Keratinocyte (primary cell): Measurements from ENCODE around the gene RBM8A.

Experiments used
- CTCF ChIP-seq, 3 experiments: IDR thresholded peaks in 1 of 3; conservative IDR thresholded peaks in 1 of 3; optimal IDR thresholded peaks in 1 of 3; 2 replicates in 2 of 3; 3 replicates in 1 of 3; pipeline versions ENCODE3 to v1.5.1; 2011; ENCODE audit warnings: low read length in 3 of 3, mild to moderate bottlenecking in 3 of 3, moderate library complexity in 2 of 3, control low read depth in 1 of 3, inconsistent platforms in 1 of 3; ENCODE audit not compliant: insufficient read depth in 2 of 3; ENCODE audit errors: extremely low read depth in 1 of 3
- EZH2 ChIP-seq: IDR thresholded peaks from one replicate; pipeline ENCODE4 v1.6.1; 2012; ENCODE audit warnings: inconsistent platforms, mild to moderate bottlenecking, low read length, moderate library complexity

GRCh38 chr1:145965119-145965744, 37.9 kb upstream of the RBM8A start:
- TF ChIP-seq CTCF (optimal IDR thresholded peaks at IDR 0.05 in 1 of 3, IDR thresholded peaks at IDR 0.05 in 1 of 3, conservative IDR thresholded peaks at IDR 0.05 in 1 of 3; ENCODE audit: extremely low read depth in 1 of 3, insufficient read depth in 2 of 3, low read length in 3 of 3) (no peak), EZH2 (no peak)
